ENCODE data around the gene ACTMAP.
"Not testable (repeated sequence)": the region's sequence is repeated elsewhere in the genome, so short reads cannot be mapped to it uniquely, and the experiment has no call there.

Gene ACTMAP, protein sequence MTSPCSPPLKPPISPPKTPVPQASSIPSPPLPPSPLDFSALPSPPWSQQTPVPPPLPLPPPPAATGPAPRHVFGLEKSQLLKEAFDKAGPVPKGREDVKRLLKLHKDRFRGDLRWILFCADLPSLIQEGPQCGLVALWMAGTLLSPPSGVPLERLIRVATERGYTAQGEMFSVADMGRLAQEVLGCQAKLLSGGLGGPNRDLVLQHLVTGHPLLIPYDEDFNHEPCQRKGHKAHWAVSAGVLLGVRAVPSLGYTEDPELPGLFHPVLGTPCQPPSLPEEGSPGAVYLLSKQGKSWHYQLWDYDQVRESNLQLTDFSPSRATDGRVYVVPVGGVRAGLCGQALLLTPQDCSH

DNA sequence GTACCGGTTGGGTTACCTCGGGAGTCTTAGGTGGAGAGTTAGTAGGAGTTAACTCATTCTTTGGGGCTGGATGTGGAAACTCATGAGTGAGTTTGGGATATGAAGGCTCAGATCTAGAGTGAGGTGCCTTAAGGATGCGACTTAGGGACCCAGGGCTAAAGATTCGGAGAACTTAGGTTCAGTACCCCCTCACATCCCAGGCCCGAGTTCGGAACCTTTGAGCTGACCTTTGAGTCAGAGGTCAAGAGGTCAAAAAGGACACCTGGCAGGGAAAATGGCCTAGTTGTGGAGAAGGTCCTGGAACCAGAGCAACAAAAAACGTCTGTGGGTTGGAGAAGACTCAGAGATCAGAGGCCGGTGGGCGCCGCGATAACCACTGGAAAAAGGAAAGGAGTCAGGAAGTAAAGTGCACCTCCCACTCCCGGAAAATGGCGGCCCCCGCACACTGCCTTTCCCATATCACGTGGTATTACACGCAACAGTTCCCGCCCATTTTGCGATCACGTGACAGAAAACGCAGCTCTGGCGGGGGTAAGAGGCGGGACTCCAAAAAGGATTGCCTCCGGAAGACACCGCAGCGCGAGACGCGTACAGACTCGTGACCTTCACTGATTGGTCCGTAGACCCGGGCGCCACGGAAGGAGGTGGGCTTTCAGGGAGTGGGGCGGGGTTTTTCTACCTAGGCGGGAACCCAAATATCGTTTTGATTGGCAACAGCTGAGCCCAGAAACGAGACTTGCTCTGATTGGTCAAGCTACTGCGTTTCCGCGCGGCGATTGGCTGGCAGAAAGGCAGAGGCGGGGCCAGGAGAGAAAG, at the start of gene ACTMAP:
Gene ACTMAP (minus strand): TSS at position 420 of the 816 bp plus-strand sequence. CDS start 674 bp downstream, outside the sequence.
- DNase-seq: peak; percentile 100

DNA sequence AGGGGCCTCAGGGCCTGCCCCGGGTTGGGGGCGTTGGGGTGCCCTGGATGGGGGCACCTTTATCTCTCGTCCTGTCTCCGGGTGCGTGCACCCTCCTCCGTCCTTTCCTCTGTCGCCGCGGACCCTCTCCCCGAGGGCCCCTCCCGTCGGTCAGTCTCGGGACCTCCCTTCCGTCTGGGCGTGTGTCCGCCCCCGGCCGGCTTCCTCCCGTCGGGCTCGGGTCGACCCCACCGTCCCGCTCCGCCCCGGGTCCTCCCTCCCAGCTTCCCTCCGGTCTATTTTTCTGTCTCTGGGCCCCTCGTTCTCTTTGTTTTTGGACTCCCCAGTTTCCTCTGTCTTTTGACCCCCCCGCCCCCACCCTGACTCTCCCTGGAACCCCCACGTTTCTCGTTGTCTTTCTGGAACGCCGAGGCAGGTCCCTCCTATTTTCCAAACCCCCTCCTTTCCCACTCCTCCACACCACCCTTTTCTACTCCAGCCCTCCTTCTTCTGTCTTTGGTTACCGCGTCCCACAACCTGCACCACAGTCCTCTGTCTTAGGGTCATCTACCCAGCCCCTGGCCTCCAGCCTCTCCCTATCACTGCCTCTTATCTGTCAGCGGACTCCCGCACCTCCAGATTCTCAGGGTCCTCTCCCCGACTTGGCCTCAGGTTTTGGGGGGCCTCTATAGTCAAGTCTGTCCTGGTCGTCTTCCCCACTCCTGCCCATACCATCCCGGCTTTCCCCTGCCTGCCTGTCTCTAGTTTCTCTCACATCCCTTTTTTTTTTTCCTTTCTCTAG, 49.5 kb upstream of the ACTMAP start:
- peak; percentile 39 for DNase-seq

DNA sequence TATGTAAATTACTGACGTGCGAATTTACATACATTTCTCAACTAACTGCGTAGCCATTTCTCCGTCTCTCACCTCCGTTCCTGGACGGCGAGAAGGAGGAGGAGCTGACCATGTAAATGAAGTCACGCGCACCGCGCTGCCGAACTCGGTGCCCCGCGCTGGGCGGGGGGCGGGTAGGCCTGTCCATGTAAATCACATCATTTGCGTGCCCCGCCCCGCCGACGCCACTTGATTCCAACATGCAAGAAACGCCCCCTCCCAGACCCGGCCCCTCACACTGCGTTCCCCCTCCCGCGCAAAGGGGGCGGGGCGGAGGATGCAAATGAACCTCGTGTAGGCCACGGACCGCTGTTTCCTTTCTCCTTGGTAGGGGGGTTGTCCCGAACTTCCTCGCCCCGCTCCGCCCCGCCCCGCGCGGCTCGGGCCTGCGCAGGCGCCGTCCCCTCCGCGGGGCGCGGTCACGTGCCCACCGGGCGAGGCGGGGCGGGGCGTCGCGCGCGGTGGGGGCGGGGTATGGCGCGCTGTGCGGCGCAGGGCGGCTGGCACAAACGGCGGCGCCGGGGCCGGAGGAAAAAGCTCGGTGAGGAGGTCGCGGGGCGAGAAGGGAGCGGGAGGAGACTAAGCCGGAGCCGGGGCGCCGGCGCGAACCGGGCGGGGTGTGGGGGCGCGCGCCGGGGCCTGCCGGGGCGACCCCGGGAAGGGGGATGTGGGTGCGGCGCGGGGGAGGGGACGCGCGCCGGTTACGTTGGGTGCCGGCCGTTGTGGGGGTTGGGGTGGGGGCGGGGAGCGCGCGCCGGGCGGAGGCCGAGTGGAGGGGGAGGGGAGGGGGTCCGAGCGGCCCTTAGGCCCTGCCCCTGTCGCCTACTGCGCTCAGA, 48.6 kb upstream of the ACTMAP start, which contains the start of gene EGLN2:
Gene EGLN2 (plus strand): TSS at position 509 of the 875 bp plus-strand sequence. CDS start 1,382 bp downstream, outside the sequence.
- DNase-seq: peak; percentile 100

DNA sequence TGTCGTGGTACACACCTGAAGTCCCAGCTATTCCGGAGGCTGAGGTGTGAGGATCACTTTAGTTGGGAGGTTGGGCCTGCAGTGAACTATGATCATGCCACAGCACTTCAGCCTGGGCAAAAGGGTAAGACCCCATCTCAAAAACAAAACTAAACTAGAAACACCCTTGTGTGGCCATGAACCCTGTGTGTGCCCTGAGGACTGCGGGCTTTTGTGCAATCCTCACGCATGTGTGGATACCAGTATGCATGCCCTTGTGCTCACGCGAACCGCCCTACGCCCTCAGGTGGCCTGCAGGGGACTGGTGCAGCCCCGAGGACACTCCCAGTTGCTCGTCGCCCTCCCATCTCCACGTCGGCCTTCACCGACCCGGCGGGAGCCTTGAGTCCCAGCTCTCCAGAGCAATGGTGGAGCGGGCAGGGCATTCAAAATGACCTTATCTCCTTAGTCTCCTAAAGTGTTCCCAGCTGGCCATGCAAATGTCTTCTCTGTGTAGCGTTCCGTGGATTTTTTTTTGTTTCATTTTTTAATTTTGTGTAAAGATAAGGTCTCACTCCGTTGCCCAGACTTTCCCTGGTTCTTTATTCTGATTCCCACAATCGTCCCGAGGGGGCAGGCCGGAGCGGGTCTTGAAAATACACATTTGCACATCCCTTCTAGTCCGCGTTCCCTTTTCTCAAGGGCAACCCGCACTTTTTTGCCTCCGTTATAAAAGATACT, 47.8 kb upstream of the ACTMAP start:
- DNase-seq: peak; percentile 71

DNA sequence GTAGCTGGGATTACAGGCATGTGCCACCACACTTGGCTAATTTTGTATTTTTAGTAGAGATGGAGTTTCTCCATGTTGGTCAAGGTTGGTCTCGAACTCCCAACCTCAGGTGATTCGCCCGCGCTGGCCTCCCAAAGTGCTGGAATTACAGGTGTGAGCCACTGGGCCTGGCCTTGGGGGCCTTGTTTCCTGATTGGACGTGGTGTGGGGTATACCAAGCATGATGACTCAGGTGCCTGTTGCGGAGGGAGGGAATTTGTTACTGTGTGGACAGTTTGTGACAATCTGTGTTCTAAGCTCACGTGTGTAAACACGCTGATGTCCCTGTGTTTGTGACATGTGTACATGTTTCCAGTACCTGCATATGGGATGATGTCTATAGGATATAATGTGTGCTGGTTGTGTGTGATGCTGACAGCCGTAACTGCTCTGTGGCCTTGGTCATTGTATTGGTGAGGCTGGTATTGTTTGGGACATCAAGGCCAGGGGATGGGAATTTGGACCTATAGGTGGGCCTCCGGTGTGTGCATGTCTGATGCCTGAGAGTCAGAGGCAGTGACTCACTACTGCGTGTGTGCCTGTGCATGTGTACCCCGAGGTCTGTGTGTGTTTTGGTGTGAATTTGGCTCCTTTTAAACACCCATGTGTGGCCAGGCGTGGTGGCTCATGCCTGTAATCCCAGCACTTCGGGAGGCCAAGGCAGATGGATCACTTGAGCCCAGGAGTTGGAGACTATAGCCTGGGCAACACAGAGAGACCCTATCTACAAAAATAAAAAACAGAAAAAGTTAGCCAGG, 47.1 kb upstream of the ACTMAP start:
- no peak for DNase-seq

DNA sequence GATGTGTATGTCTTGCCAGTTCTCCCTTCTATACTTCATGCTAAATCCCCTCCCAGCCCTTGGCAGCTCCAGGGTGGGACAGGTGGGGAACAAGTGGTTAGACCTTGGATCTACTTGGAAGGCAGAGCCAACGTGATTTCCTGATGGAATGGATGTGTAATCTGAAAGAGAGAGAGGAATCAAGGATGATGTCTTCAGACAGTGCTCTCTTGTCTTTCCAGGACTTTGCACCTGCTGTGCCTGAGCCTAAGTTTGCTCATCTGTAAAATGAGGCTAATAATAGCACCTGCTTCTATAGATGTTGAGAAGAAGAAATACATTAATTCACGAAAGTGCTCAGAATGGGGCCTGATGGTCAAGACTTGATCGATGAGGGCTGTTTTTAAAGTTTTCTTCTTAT, 41.7 kb upstream of the ACTMAP start:
- no peak for DNase-seq

DNA sequence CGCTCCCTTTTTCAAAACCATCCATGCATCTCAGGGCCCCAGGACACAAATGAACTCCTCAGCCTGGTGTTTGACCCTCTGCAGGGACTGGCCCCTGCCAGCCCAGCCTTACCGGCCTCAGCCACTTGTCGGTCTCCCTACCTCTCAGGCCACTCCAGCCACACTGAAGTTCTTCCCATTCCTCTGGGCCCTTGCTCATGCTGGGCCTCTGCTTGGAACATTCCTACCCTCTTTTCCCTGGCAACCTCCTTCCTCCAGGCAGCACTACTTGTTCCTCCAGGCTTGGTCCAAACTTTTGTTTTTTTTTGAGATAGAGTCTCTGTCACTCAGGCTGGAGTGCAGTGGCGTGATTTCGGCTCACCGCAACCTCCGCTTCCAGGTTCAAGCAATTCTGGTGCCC, 41.1 kb upstream of the ACTMAP start:
- DNase-seq: no peak

DNA sequence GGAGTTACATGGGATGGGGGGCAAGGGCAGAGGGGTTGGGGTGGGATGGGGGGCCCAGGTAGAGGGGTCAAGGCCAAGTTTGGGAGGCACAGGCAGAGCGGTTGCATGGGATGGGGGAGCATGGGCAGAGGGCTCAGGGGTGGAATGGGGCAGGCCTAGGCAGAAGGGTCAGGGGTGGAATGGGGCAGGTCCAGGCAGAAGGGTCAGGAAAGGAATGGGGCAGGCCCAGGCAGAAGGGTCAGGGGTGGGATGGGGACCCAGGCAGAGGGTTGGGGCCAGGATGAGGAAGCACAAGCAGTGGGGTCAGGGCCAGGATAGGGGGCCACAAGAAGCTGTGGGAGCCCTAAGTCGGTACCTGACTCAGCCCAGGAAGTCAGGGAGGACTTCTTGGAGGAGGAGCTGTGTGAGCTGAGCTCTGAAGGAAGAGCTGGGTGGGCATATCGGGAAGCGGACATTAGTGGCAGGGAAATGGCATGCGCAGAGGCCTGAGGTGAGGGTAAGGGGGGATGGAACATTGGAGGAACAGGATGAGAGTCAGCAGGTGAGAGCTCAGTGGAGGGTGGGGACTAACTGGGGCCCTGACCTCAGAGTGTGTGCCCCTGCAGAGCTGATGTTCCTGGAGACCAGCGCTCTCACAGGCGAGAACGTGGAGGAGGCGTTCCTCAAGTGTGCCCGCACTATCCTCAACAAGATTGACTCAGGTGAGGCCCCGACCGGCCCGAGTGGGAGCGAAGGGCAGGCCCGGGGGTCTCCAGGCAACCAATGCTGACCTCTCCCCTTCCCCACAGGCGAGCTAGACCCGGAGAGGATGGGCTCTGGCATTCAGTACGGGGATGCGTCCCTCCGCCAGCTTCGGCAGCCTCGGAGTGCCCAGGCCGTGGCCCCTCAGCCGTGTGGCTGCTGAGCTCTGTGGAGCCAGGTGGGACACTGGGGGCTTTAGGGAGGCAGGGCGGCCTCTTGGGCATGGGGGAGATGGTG, 36.1 kb upstream of the ACTMAP start:
- no peak for DNase-seq

DNA sequence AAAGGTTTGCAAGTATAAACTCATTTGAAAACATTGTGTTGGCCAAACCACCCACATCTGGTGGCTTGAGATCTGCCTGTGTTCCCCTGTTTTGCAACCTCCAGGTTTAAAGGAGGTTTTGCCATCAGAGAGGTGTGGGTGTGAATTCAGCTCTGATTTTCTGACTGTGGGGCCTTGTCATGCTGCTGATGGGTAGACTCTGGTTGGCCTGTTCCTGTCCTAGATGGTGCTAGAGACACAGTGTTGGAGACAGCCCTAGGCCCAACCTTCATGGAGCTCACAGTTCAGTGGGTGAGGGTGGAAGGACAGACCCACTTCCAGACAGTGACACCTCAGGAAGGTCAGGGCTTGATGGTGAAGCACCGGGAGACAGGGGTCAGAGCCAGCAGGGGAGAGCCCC, 35.2 kb upstream of the ACTMAP start:
- DNase-seq: no peak

DNA sequence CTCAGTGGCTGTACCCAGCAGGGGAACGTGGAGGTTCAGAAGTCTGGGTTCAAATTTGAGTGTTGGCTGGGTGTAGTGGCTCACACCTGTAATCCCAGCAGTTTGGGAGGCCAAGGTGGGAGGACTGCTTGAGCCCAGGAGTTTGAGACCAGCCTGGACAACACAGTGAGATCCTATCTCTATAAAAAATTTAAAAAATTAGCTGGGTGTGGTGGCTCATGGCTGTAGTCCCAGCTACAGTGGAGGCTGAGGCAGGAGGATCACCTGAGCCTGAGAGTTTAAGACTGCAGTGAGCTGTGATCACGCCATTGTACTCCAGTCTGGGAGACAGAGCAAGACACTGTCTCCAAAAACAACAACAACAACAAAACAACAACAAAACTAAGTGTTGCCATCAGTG, 33.9 kb upstream of the ACTMAP start:
- not testable (repeated sequence) for DNase-seq

DNA sequence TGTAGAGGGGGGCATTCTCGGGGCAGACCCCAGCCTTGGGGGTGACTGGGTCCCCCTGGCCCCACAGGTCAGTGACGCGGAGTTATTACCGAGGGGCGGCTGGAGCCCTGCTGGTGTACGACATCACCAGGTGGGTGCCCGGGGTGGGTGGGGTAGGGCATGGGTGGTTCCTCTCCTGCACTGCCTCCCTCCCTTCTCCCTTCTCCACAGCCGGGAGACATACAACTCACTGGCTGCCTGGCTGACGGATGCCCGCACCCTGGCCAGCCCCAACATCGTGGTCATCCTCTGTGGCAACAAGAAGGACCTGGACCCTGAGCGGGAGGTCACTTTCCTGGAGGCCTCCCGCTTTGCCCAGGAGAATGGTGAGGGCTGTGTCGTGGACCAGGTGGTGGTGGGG, 33.4 kb upstream of the ACTMAP start:
- no peak for DNase-seq

DNA sequence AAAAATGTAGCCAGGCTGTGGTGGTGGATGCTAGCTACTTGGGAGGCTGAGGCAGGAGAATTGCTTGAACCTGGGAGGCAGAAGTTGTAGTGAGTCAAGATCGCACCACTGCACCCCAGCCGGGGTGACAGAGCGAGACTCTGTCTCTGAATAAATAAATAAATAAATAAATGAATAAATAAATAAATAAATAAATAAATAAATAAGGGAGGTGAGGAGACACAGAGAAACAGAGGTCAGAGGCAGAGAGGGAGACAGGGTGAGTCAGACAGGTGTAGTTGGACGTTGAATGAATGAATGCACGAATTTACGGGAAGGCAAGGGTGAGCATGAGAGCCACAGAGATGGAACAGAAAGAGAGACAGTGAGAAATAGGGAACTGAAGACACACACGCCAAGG, 30.9 kb upstream of the ACTMAP start:
- no peak for DNase-seq

DNA sequence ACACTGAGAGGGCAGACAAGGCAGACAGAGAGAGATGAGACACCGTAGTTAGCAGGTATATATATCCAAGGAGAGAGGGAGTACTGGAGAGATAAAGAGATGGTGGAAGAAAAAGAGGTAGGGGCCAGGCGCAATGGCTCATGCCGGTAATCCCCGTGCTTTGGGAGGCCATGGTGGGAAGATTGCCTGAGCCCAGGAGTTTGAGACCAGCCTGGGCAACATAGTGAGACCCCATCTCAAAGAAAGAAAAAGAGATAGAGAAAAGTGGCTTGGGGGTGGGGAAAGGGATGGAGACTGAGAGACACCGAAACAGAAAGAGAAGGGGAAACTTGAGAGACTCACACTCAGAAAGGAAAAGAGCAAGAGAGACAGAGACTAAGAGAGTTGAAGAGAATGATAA, 30.3 kb upstream of the ACTMAP start:
- no peak for DNase-seq

DNA sequence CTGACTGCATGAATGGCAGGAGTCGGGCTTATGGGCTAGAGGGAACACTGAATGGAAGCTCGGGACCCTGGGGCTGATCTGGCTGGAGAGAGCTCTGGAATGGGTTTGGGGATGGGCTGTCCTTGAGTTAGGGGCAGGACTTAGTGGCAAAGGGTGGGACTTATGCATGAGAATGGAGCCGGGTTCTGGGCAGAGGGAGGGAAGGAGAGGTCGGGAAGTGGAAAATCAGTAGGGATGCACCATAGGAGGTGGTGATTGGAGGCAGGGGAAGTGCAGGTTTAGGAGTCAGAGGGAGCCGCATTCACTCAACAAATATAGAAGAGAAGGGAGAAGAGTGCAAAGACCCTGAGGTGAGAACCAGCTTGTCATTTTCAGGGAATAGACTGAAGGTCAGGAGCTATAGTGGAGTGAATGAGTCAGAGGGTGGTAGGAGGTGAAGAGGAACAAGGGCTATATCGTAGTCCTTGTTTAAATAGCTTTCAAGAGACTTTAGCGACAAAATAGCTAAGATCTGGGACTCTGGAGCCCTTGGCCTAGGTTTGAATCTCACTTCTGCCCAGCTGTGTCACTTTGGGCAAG, 28.5 kb upstream of the ACTMAP start:
- no peak for DNase-seq

DNA sequence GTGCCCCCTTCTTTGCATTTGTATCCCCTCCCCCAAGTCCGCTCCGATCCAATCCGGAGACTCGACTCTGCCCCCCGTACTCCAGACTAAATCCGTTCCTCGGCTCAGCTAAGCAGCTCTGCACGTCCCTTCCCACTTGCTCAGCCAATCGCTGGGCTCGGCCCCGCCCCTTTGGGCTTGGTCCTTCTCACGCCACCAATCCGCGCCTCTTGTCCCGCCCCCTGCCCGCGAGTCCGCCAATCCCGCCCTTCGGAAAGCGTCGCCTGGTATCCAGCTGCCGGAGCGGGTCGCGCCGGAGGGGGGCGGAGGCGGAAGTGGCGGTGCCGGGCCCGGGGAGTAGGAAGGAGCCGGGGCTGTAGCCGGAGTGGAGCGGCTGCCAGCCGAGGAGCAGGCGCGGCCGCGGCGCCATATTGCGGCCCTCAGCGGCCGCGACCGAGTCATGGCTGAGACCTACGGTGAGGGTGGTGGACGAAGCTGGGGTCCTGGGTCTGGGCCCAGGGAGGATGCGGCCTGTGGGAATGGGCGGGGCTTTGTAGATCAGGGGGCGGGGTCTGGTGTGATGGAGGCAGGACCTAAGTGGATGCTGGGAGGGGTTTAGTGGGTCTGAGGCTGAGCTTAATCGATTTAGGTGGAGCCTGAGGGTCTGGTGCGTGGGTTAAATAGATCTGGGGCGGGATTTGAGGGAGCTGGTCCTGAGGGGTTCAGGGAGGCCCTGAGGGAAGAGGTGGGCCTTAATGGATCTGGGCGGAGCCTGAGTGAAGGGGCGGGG, 27.8 kb upstream of the ACTMAP start, which contains the start of gene RAB4B:
Gene RAB4B (plus strand): TSS at position 311 of the 769 bp plus-strand sequence. CDS start 129 bp downstream, at position 440.
- DNase-seq: peak; percentile 100

DNA sequence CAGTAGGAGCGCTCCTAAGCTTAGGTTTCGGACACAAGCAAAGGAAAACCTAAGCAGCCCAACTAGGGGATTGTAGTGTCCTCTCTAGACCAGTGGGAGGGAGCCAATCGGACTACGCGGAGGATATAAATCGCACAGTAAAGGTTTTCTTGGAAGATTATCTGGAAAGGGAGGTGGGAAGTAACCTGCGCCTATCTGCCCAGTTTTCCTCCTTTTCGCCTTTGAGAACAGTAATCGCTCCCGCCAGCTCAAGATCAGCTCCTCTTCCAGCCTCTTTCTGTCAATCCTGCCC, 27.3 kb upstream of the ACTMAP start:
- no peak for DNase-seq

DNA sequence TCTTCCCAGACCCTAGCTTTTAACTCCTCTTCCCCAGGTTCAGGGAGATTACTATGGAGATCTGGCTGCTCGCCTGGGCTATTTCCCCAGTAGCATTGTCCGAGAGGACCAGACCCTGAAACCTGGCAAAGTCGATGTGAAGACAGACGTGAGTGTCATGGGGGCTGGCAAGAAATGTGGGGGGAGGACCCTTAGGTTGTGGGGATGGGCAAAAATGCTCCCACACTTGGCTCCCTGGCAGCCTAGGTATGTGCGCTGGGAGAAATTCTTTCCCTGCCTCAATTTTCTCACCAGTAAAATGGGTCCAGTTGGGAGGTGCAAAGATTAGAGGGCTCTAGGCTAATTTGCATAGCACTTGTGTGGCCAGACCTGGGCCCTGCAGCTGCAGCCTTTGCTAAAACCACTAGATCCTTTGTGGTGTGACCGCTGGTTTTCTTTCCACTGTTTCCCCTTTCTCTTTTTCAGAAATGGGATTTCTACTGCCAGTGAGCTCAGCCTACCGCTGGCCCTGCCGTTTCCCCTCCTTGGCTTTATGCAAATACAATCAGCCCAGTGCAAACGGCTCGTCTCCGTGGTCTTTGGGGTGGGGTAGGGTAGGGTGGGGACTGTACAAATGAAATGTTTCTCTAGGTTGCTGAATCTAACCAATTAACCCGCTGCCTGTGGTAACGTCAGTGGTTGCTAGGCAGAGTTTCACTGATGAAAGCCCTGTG, 26.8 kb upstream of the ACTMAP start:
- DNase-seq: peak; percentile 96

DNA sequence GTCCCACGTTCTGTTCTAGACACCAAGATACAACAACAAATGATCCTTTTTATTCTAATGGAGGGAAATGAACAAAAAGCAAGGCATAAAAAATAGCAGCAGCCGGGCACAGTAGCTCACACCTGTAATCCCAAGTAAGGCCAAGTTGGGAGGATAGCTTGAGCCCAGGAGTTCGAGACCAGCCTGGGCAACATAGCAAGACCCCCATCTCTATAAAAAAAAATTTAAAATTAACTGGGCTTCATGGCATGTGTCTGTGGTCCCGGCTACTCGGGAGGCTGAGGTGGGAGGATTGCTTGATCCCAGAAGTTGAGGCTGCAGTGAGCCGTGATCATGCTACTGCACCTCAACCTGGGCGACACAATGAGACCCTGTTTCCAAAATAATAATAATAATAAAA, 26.1 kb upstream of the ACTMAP start:
- DNase-seq: no peak
